ENCODE data around the gene VSIR. TPM values are rescaled to one million over a fixed set of nuclear protein-coding genes. Genes with fewer than 3 reads are reported as not detected.

The VSIR gene
- total RNA-seq, 1 donor from 2014 or later, result 116 TPM

DNA sequence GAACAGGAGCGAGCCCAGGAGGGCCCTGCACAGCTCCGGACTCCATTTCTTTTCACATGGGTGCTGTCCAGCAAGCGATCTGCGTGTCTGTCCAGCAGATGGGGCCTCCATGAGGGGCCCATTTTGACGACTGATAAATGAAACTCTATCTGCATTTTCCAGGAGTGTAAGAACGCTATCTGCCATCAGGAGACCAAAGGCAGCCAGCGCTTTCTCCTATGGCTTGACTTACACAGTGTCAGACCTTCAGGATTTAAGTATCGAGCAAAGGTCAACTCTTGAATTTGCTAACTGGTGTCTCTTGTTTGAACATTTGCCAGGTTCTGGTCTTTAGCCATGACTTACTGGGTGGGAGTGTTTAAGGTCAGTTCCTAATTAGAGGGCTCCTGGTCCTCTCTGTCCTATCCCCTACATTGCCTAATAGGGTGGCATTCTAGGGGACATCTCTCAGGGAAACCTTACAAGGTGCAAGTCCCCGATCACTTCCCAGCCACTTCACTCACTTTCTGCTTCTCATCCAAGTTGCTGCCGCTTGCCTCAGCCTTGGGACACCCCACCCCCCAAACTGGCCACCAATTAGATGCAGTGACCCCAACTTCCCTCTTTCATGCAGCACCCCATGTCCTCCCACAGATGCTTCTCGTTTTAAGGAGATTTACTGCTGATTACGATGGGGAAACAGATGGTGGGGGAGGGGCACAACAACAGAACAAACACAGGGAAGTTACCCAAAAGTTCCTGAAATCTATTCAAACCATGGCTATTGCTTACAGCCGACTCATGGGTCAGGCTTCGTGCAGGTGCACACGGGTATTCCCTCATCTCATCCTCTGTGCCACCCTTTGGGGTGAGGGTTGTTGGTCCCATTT is 20.0 kb downstream of the VSIR start:
- ATAC-seq (ENCODE audit: poor library complexity), result no peak
- intact Hi-C loops (cut with DNase I), result no loop called here

DNA sequence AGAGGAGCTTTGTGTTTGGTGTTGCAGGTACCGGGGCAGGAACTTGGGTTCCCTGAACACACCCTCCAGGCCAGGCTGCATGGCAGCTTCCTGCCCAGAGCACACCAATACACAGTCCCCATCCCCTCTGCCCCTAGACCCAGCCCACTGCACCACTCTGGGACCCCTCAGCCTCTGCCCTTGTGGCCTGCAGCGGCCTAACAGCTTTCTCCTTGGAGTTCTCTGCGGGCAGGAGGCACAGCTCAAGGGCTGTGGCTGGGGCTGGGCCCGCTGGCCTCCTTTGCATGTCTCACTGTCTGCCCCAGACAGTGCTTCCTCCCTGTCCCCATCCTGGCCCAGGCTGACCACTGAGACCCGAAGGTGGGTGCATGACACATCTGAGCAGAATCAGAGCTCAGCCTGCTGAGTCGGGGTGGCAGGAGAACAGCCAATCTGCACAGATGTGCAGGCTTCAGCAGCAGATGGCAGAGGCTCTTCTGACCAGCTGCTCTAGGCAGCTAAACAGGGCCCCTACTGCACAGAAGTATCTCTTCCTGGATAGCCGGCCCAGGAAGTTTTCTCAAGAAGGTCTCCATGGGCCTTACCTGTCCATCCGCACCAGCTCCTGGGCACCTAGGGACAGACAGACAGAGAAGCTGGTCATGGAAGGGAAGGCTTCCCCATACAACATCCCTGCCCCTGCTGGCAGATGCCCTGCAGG is 20.8 kb downstream of the VSIR start:
- DNase-seq (peak; percentile 45), ATAC-seq (ENCODE audit: poor library complexity) (no peak)
- intact Hi-C loops (cut with DNase I), result no loop called here

More for the DNA sequence above, 20.0 kb downstream of the VSIR start:
- DNase-seq, result peak; percentile 74

GRCh38 chr10:71751515-71752224 is 21.6 kb downstream of the VSIR start:
- intact Hi-C loops (cut with DNase I), result no loop called here
- no peak for ATAC-seq (ENCODE audit: poor library complexity)
- DNase-seq, result peak; percentile 38

DNA sequence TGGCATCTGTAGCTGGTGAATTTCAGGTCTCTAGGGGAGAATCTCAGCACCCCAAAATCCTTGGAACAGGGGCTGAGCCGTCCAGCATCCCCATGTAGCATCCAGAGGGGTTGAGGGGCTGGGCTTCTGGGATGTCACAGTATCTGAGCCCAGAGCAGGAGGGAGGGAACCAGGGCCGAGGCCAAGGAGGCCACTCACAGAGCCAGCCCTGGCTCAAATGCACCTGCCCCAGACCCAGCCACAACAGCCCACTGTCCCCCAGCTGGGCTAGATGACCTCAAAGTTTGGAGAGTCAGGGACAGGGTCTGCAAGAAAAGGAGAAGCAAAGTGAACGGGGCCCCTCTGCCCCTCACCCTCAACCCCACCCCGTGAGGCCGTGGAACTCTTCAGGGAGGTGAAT is 22.3 kb downstream of the VSIR start:
- intact Hi-C loops (cut with DNase I), result no loop called here
- DNase-seq (peak; percentile 39), ATAC-seq (ENCODE audit: poor library complexity) (no peak)

DNA sequence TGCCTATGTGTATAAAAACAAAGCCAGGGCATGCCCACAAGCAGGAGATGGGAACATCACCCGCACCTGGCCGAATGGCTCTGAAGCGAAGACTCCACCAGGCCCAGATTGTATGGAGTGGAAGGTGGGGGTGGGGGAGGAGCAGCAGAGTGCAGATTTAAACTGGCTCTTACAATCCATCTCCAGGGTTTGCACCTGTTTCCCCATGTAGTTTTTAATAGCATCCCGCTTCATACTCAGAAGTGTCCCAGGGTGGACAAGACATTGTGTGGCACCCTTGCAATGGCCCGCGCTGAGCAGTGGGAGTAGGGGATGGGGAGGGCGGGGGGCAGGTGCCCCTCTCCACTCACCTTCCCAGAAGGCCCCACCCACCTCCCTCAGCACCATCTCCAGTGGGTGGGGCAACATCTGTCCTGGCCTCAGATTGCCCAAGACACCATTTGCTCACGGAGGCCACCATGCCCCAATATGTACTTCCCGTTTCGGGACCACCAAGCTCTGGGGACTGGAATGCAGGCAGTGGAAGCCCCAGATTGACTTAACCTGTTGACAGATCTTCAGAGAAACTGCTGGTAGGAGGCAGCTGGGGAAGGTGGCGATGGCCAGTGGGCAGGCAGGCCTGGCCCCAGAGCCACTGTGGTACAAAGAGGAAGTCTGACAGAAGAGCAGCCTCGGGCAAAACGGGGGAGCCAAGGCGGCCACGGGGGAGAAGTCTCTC is 23.0 kb downstream of the VSIR start:
- intact Hi-C loops (cut with DNase I), result no loop called here
- DNase-seq, result peak; percentile 62
- ATAC-seq (ENCODE audit: poor library complexity), result no peak

- no peak for ATAC-seq (ENCODE audit: poor library complexity)
- peak; percentile 34 for DNase-seq
- intact Hi-C loops (cut with DNase I), result no loop called here
These were observed 23.9 kb downstream of the VSIR start for GRCh38 chr10:71749396-71749795.

DNA sequence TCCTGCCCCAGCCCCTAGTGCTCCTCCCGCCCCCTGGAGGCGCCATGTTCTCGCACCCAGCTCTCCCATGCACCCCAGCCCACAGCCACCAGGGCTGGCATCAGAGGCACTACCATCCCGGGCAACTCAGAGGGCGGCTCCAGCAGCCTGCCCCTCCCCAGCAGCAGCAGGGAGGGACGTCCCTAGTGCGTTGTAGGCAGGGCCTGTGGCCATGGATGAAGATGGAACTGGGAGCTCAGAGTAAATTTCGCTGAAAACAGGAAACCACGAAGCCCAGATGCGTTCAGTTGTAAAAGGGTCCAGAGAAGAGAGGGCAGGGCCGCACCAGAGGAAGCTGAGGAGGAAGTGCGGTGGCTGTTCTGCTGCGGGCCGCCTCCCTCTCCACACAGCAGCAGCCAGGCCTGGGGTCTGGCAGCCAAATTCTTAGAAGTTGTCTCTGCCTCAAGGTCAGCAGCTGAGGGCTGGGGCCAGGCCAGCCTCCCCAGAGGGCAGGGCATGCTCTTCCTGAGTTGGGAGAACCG is 24.6 kb downstream of the VSIR start:
- intact Hi-C loops (cut with DNase I), result no loop called here
- ATAC-seq (ENCODE audit: poor library complexity) (peak; percentile 68), DNase-seq (peak; percentile 92)

DNA sequence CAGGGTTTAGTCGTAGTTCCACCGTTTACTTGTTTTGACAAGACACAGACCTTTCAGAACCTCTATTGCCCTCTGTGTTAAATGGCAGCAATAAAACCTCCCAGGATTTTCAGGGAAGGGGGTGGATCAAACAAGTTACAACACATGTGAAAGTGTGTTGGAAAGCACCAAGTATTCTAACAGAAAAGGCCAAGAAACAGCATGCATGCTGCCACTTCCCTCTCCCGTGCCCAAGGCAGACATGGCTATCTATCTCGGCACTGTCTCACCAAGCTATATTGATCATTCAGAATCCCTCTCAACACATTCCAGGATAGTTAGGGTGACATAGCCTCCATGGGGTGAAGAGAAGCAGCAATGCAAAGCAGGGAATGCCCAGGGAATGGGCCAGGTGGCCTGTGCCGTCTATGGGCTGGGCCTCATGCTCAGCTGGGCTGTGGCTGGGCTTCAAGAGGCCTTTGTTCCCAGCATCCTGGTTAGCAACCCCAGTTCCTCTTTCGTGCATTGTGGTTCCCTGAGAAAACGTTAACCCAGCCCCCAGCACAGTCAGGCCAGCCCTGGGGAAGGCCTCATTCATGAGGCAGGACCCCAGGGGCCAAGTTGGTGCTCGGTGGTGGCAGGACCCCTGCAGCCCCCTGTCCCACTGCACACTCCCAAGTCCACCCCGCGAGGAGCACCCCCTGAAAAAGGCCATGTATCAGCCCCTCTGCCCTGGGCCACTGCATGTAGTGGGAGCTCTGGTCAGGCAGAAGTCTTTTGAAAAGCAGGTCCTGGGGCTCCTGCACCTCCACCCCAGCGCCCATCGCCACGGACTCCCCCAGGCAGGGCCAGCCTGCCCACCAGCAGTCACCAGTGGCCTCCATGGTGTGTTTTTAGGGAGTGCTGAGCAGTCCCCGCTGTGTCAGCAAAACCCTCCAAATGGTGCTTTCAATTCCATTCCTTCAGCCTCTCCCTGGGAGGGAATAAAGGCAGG is 25.5 kb downstream of the VSIR start:
- intact Hi-C loops (cut with DNase I), result no loop called here
- peak; percentile 13 for ATAC-seq (ENCODE audit: poor library complexity)
- DNase-seq, result peak; percentile 65

DNA sequence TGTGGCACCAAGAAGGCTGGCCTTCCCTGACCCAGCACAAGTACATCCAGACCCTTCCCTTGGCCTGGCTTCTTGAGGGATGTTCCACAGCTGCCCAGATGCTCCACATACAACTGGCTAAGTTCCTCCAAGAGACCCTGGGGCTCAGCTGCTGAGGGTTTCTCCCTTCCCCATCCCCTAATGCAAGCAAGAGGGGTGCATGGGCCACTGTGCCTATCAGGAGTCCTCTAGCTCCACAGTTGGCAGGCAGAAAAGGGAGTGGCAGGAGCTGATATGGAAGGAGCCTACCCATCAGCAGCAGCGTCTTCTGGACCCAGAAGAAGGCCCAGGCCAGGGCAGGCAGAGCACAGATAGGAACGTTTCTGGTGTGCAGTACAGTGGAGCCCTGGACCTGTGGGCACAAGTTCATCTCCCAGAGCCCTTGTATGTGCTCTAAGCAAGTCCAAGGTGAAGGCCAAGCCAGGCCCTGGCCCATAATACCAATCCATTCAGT is 26.2 kb downstream of the VSIR start:
- peak; percentile 38 for DNase-seq
- intact Hi-C loops (cut with DNase I), result no loop called here
- ATAC-seq (ENCODE audit: poor library complexity), result no peak

DNA sequence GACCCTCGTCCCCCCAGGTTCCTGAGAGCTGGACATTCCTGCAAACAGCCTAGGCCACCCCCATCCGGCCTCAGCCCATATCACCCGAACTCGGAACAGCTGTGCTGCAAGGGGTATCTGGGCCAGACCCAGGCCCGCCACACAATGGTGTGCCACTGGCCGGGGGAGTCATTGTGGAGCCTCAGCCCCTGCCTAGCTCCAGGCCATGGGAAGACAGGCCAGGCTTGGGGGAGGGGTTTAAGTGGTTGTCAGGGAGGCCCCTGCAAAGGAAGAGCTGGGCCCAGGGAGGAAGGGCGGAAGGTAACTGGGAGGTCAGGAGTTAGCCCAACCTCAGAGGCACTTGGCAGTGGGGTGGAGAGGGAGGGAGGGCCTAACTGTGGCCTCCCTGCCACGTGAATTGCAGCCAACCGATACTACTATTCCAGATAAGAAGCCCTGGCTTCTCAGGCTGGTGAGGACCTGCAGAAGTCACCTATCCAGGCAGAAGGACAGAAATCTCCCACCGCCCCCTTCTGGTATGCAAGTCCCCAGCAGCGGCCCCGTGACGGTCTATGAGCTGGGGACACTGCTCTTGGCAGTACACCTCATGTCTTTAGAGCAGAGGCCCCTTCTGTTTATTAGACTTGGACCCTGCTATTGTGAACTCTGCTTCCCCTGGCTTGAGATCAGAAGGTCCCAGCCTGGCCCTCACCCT is 26.8 kb downstream of the VSIR start:
- ATAC-seq (ENCODE audit: poor library complexity), result peak; percentile 57
- intact Hi-C loops (cut with DNase I), result no loop called here

DNA sequence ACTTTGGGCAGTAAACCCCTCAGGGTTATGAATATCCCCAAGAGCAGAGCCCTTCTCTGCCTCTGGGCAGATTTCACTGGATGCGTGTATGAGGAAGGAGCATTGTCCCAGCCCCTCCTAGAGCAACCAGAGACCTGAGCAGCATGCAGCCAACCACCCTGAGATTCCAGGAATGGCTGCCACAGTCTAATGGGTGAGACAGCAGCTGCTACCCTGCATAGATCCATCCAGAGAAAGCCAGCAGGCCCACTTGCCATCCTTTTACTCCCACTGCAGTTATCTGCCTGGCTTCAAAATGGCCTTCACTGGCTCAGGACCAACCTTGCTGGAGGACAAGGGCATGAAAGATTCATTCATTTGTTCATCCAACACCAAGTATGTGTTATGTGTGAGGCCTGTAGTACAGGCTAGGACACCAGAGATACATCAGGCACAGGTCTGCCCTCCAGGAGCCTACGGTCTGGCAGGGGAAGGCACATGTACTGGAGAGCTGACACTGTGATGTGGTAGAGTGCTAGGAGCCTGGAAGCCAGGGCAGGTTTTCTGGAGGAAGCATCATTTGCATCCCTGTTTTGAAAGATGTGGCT is 27.6 kb downstream of the VSIR start:
- intact Hi-C loops (cut with DNase I), result no loop called here
- DNase-seq (peak; percentile 38), ATAC-seq (ENCODE audit: poor library complexity) (no peak)

More for the DNA sequence above, 26.8 kb downstream of the VSIR start:
- DNase-seq, result peak; percentile 79

DNA sequence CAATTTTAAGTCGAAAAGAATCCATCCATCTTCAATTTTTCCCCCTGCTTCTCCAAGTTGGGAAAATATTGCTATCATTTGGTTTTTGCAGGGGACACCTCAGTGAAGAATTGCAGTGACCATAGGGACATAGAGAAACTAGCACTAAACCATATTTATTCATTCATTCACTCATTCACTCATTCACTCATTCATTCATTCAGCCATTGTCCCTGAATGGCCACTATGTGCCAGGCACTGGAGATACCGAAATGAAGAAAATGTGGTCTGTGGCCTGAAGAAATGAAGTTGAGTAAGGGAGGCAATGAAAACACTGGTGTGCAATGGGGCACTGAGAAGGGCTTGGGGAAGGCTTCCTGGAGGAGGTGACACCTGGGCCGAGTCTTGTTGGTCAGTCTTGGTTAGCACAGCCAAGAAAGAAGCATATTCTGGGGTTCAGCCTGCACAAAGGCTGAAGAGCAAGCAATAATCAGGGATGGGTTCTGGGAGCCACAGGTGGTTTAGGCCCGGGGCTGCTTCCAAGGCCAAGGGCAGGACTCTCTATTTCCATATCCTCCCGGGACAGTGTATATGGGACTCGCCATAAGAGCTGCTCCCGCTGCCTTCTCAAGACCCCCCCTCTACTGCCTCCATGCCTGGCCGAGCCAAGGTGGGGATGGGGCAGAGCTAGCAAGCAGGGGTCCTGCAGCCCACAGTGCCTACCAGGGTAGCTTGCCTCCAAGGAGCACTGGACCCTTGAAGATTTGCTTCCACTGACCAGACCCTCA is 28.2 kb downstream of the VSIR start:
- no peak for ATAC-seq (ENCODE audit: poor library complexity)
- no peak for DNase-seq
- intact Hi-C loops (cut with DNase I), result no loop called here

GRCh38 chr10:71743866-71744265 is 29.5 kb downstream of the VSIR start:
- intact Hi-C loops (cut with DNase I), result no loop called here
- ATAC-seq (ENCODE audit: poor library complexity), result no peak
- no peak for DNase-seq

- intact Hi-C loops (cut with DNase I), result no loop called here
- no peak for DNase-seq
- no peak for ATAC-seq (ENCODE audit: poor library complexity)
These were observed 30.1 kb downstream of the VSIR start for GRCh38 chr10:71743089-71743838.
